ENCODE data around the gene SMAP1.

Gene SMAP1

DNA sequence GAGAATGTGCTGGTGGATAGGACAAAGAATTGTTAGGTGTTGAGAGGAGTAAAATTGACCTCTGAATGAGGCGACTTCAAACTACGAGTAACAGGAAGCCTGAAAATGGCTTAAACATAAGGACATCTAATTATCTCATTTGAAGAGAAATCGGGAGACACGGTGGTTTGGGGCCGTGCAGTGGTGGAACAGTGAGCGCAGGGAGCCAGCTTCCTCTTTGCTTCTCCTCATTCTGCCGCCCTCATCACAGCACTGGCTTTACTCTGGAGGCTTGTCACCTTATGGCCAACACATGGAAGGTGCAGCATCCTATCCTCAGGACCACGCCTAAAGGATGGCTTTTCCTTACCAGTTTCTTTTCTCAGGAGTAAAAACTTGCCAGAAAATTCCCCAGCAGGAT is 174.9 kb downstream of the SMAP1 start:
- no peak for DNase-seq (ENCODE audit: low spot score)

GRCh38 chr6:70843328-70843918 is 175.7 kb downstream of the SMAP1 start:
- DNase-seq (ENCODE audit: low spot score): no peak

DNA sequence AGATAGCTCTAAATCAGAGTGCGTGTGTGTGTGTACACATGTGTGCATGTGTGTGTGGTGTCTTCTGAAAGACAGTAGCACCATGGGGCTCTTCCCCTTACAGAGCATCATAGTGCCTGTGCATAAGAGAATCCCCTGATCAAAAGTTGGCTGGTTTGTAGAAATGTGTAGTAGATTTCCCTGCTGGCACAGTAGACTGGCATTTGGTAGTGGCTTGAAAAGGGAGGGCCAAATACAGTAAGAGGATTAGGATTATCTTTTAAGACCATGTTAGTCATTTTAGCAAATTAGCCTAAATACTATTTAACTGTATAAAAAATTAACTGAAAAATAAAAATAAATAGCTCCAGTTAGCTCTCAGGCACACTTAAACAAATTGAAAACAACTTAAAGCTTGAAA is 176.6 kb downstream of the SMAP1 start:
- DNase-seq (ENCODE audit: low spot score): no peak

- DNase-seq (ENCODE audit: low spot score): no peak
Measured at GRCh38 chr6:70846207-70846835, 178.6 kb downstream of the SMAP1 start.

GRCh38 chr6:70847106-70848084 is 179.7 kb downstream of the SMAP1 start:
- no peak for DNase-seq (ENCODE audit: low spot score)

GRCh38 chr6:70849348-70850069 is 181.8 kb downstream of the SMAP1 start:
- no peak for DNase-seq (ENCODE audit: low spot score)

GRCh38 chr6:70852667-70853246 is 185.1 kb downstream of the SMAP1 start:
- no peak for DNase-seq (ENCODE audit: low spot score)

- no peak for DNase-seq (ENCODE audit: low spot score)
Measured at GRCh38 chr6:70857387-70858077, 189.8 kb downstream of the SMAP1 start.

DNA sequence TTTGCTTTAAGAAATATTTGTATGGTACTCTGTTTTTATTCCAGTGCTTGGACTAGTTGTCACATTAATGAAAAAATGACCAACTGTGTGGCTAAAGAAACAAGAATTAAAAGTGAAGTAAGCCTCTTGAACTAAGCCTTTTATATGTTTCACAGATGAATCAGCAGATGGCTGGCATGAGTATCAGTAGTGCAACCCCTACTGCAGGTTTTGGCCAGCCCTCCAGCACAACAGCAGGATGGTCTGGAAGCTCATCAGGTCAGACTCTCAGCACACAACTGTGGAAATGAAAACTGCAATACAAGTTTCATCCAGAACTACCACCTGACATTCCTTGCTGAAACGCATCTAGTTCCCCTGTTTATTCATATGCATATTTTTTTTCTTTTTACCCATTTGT is 192.4 kb downstream of the SMAP1 start:
- no peak for DNase-seq (ENCODE audit: low spot score)

DNA sequence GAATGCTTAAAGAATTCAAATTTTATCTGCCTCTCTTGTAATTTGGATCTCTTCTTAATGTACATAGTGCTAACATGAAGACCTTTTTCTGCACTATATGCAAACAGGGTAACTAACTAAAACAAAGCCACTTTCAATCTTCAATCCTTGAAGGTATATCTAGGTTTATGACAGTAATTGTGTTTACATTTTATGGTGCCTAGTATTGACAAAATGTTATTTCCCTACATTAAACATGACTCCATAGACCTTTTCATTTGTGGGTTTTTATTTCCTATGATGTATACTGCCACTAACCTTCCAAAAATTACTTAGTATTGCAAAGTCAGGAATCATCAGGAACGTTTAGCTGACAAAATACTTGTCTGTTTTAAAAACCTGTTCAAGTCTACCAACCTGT is 193.2 kb downstream of the SMAP1 start:
- DNase-seq (ENCODE audit: low spot score): no peak

GRCh38 chr6:70863343-70863742 is 195.7 kb downstream of the SMAP1 start:
- DNase-seq (ENCODE audit: low spot score): no peak

DNA sequence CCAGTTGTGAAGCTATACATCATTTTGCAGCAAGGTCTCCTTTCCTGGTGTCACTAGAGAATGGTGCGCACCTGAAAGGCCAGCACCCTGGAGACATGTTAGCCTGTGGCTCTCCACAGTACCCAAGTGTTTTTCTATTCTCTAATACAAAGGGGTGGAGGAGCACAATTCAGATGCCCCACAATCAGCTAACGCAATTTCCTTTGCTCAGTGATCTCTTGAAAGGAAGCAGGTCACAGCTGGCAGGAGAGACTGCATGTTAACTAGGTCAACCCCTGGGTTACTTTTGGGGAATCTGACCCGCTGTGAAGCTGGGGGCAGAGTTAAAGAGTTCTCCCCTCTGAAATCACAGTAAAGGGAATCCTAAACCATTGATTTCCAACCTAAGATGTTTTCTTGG is 196.7 kb downstream of the SMAP1 start:
- DNase-seq (ENCODE audit: low spot score): no peak

GRCh38 chr6:70872469-70872868 is 204.8 kb downstream of the SMAP1 start:
- DNase-seq (ENCODE audit: low spot score): no peak

DNA sequence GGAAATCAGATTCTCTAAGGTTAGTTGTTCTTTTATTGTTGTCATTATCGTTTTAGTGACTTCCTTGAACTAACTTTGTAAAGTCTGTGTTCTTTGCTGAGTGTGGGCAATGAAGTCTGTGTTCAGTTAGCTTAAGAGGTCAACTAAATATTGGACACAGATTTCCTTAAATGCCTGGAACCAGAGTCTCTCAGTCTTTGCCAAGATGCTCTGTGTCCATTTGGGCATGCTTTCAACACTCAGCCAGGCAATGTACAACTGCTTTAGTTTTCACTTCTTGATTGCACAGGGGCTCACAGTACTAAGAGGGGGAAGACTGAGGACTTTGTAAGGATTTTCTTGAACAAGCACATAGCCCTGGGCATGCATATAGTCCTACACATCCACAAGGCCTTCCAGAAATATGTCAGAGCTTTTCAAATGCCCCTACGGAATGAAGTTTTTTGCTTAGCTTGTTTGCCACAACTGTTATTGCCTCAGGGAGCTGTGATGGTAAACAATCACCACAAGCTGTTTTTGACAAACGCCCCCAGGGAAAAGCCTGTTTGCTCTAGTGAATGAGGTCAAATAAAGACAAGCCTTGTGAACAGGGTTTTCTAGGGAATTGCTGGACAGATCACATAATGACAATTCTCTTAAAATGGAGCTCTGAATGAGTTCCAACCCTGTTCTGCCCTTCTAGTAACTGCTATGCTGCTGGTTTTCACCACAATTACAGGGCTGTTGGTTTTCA is 206.7 kb downstream of the SMAP1 start:
- no peak for DNase-seq (ENCODE audit: low spot score)

- no peak for DNase-seq (ENCODE audit: low spot score)
Measured at GRCh38 chr6:70879496-70879895, 211.8 kb downstream of the SMAP1 start.

DNA sequence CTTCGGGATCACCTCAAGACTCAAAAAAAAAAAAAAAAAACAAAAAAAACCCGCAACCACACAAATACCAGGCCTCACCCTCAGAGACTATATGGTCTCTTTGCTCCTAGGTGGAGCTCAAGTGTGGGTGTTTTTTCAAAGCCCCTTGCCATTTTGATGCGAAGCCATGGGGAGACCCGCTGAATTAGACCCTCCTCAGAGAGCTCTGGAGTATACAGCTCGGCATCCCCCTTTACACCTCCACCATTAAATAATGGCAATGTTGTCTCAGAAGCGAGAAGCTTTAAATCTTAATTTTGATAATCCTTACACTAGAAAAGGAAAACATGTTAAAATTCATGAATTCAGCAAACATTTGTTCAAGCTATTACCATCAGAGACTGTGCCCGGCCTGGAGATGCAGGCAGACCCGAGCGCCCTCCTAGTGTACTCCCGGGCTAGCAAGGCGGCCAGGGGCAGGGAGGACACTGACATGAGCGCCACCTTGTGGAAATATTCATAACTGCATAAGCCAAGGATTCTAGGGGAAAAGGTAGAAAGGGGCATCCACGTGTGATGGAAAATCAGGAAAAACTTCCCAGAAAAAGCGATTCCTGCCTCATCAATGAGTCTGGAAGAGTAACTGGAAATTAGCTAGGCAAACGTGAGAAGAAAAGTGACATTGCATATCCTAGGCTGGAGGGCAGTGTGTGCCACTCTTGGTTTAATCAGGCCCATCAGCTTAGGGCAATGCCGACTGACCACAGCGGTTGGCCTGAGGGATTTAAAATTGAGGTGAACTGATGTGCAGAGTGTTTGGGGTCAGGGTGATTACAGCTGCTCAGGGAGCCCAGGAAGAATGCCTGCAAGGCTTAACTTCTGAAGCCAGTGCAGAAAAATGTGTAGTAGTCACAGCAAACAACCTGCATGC is 216.6 kb downstream of the SMAP1 start:
- peak; percentile 65 for DNase-seq (ENCODE audit: low spot score)

GRCh38 chr6:70886071-70886470 is 218.4 kb downstream of the SMAP1 start:
- no peak for DNase-seq (ENCODE audit: low spot score)

DNA sequence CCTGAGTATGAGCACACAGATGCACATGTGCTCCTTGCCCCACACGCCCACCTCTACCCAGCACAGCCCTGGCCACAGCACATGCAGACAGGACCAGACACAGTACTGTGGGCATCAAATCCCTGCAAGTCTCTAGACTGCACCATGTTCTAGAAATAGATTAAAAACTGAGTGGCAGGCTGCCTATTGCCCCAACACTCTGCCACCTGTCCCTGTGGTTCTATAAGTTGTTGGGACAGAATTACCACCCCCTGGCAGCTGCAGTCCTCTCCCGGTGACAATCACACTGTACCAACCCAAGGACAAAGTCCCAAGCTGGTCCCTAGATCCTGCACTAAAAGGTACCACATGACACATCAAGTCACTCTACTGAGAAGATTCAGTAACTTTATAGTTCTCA is 219.0 kb downstream of the SMAP1 start:
- no peak for DNase-seq (ENCODE audit: low spot score)

DNA sequence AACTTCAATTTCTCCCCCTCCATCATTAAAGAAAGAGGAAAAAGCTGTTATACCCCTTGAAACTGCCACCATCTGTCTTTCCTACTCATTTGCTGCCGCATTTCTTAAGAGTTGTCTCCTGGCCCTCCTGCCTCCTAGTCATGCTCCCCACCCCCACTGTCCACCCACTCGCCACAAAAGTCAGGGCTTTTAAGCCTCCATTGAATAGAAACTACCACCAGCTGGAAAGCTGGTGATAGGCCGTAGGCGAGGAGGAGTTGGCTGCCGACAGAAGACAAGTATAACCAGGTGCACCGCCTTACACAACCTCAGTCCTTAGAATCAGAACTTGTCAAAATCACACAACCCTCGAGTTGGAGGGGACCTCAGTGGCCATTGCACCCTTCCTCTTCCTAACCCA is 221.6 kb downstream of the SMAP1 start:
- DNase-seq (ENCODE audit: low spot score): no peak

GRCh38 chr6:70894001-70894400 is 226.3 kb downstream of the SMAP1 start:
- no peak for DNase-seq (ENCODE audit: low spot score)
